T-helper 1 cell treated with Interleukin-12 subunit alpha and Interleukin-12 subunit beta and Interleukin-4 antibody, amounts not matched to agents 30 ng/mL and 1 ng/mL, for 36 hours (primary cell): ENCODE measurements around the gene ATF3. TPM values are rescaled to one million over a fixed set of nuclear protein-coding genes. Genes with fewer than 3 reads are reported as not detected.
"Not testable (repeated sequence)": the region's sequence is repeated elsewhere in the genome, so short reads cannot be mapped to it uniquely, and the experiment has no call there.

Experiments
- intact Hi-C: fragments of 100-400 bp; cut with micrococcal nuclease; formaldehyde crosslinking; loops from one replicate; pipeline ENCODE4 v1.15.1; 2024
- total RNA-seq: library from RNA; stranded (reverse); gene quantifications from 2 replicates; pipeline ENCODE4 v1.2.3, GENCODE V29; 2022

The ATF3 gene
- total RNA-seq, 1 donor from 2014 or later, result 13.8 TPM

GRCh38 chr1:212624976-212625501 lies 16.5 kb downstream of the ATF3 start:
- intact Hi-C loops, result no loop called here

- intact Hi-C loops, result no loop called here
Observed at GRCh38 chr1:212625781-212626450, 17.4 kb downstream of the ATF3 start.

- intact Hi-C loops, result no loop called here
Observed at GRCh38 chr1:212628046-212628445, 19.5 kb downstream of the ATF3 start.

GRCh38 chr1:212628813-212629415 lies 20.4 kb downstream of the ATF3 start:
- intact Hi-C loops, result no loop called here

- intact Hi-C loops, result loop anchor here (1.0 to 2.0 kb wide), 4 partner anchors 20 to 152 kb away; no protein-coding TSS in a partner anchor
Observed at GRCh38 chr1:212629450-212630157, 21.0 kb downstream of the ATF3 start.

GRCh38 chr1:212630158-212630900 lies 21.8 kb downstream of the ATF3 start:
- intact Hi-C loops, result loop anchor here (1.0 to 2.0 kb wide), 4 partner anchors 21 to 153 kb away; no protein-coding TSS in a partner anchor

GRCh38 chr1:212633161-212633560 lies 24.6 kb downstream of the ATF3 start:
- intact Hi-C loops, result no loop called here

GRCh38 chr1:212634252-212634651 lies 25.7 kb downstream of the ATF3 start:
- intact Hi-C loops, result no loop called here

GRCh38 chr1:212635141-212635631 lies 26.6 kb downstream of the ATF3 start:
- intact Hi-C loops, result loop anchor here (1.0 kb wide), 3 partner anchors 21 to 39 kb away; no protein-coding TSS in a partner anchor

GRCh38 chr1:212637902-212638301 lies 29.3 kb downstream of the ATF3 start:
- intact Hi-C loops, result no loop called here

GRCh38 chr1:212638492-212639151 lies 30.1 kb downstream of the ATF3 start:
- intact Hi-C loops, result no loop called here

- intact Hi-C loops, result not testable (repeated sequence)
Observed at GRCh38 chr1:212639524-212639923, 31.0 kb downstream of the ATF3 start.

- intact Hi-C loops, result no loop called here
Observed at GRCh38 chr1:212640223-212640878, 31.8 kb downstream of the ATF3 start.

GRCh38 chr1:212641956-212642355 lies 33.4 kb downstream of the ATF3 start:
- intact Hi-C loops, result no loop called here

GRCh38 chr1:212643877-212644276 lies 35.3 kb downstream of the ATF3 start:
- intact Hi-C loops, result no loop called here

GRCh38 chr1:212644866-212645545 lies 36.4 kb downstream of the ATF3 start:
- intact Hi-C loops, result no loop called here

- intact Hi-C loops, result no loop called here
Observed at GRCh38 chr1:212645546-212646543, 37.3 kb downstream of the ATF3 start.

- intact Hi-C loops, result no loop called here
Observed at GRCh38 chr1:212646588-212646987, 38.0 kb downstream of the ATF3 start.
